ENCODE measurements around the gene PRRT2.

PRRT2 gene

DNA sequence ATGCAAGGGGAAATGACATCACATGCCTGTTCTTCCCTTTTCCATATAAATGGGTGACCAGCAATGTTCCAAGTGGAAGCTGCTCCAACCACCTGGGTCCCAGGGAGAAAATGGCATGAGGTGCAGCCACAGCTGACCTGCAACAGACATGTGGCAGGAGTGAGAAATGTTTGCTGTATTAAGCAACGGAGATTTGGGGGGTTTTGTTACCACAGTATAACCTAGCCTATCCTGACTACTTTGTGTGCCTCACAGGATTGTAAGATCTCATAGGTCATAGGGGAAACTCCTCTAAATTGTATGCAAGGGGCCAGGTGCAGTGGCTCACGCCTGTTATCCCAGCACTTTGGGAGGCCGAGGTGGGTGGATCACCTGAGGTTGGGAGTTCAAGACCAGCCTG, 39.0 kb downstream of the PRRT2 start:
- no peak overlapping the region for H3K27ac ChIP-seq
- no peak for TF ChIP-seq ZFX (IDR thresholded peaks at IDR 0.05; ENCODE audit: borderline replicate concordance)
- TF ChIP-seq CTCF (IDR thresholded peaks at IDR 0.05) = no peak

DNA sequence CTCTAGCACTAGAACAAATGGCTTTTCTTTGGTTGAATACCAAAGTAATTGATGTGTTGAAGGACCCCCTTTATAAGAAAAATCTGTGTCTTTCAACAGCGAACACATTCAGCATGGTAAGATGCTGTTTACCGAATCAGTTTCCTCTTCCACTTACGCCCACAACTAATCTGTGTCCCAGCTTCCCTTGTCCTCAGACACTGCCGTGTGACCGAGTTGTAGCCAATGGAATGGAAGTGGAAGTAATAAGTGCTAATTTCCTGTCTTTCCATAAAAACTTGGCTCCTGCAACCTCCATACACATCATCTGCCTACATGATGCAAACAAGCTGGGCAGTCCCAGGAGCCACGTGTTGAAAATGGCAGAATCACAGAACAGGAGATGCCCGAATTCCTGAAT, 40.7 kb downstream of the PRRT2 start:
- TF ChIP-seq ZFX (IDR thresholded peaks at IDR 0.05; ENCODE audit: borderline replicate concordance) = no peak
- TF ChIP-seq CTCF (IDR thresholded peaks at IDR 0.05) = no peak
- no peak overlapping the region for H3K27ac ChIP-seq

DNA sequence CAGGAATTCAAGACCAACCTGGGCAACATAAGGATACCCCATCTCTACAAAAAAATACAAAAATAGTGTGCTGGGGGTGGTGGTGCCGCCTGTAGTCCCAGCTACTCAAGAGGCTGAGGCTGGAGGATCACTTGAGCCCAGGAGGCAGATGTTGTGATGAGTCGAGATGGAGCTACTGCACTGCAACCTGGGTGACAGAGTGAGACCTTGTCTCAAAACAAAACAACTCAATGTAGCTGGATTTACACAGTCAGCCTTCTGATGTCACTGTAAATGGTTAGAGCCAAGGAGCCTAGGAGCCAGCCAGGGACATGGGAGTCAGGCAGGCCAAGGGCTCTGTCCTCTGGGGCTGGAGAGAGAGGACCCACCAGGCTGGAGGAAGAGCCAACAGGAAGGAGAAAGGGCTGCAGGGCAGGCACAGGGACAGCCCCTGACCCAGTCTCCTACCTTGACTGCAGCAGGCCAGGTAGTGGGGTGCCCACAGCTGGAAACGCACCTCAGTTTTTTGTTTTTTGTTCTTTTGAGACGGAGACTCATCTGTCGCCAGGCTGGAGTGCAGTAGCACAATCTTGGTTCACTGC, 42.6 kb downstream of the PRRT2 start:
- no peak overlapping the region for H3K27ac ChIP-seq
- TF ChIP-seq ZFX (IDR thresholded peaks at IDR 0.05; ENCODE audit: borderline replicate concordance) (no peak), CTCF (IDR thresholded peaks at IDR 0.05) (no peak)

DNA sequence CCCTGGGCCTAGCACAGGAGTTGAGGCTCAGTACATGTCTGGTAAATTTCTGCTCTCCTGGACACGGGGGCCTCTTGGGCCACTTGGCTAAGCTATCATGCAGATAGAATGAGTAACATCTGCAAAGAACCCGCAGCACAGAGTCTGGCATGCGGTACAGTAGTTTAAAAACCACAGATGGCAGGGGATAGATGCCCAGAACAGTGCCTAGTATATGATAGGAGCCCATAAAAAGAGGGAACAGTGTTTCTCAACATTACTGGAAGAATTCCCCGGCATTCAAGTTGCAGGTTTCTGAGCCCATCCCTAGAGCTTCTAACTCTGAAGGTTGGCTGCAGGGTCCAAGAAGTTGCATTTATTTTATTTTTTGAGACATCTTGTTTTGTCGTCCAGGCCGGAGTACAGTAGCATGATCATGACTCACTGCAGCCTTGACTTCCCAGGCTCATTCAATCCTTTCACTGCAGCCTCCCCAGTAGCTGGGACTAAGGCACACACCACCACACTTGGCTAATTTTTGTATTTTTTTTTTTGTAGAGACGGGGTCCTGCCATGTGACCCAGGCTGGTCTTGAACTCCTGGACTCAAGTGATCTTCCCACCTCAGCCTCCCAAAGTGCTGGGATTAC, 45.3 kb downstream of the PRRT2 start:
- no peak for TF ChIP-seq ZFX (IDR thresholded peaks at IDR 0.05; ENCODE audit: borderline replicate concordance)
- no peak for TF ChIP-seq CTCF (IDR thresholded peaks at IDR 0.05)
- H3K27ac ChIP-seq = no peak overlapping the region

- H3K27ac ChIP-seq = no peak overlapping the region
- no peak for TF ChIP-seq CTCF (IDR thresholded peaks at IDR 0.05)
- TF ChIP-seq ZFX (IDR thresholded peaks at IDR 0.05; ENCODE audit: borderline replicate concordance) = no peak
These were observed 46.3 kb downstream of the PRRT2 start for GRCh38 chr16:29858149-29858849.

GRCh38 chr16:29858974-29859373, 47.0 kb downstream of the PRRT2 start:
- H3K27ac ChIP-seq = no peak overlapping the region
- TF ChIP-seq CTCF (IDR thresholded peaks at IDR 0.05) (no peak), ZFX (IDR thresholded peaks at IDR 0.05; ENCODE audit: borderline replicate concordance) (no peak)

DNA sequence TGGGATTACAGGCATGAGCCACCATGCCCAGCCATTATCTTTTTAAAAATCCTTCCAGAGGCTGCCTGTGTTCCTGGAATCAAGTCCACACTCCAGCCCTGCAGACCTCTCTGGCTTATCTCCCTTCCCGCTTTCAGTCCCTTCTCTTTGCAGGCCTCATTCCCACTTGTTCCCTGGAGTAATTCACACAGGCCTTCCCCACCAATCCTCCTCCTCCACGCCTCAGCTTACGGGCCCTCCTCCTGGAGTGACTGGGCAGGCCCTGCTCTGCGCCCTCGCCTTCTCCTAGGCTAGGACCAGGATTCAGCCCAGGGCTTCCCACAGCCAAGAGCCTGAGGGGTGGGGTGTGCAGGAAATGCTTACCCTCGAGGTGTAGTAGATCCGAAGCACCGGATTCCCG, 48.2 kb downstream of the PRRT2 start:
- TF ChIP-seq ZFX (IDR thresholded peaks at IDR 0.05; ENCODE audit: borderline replicate concordance) = no peak
- no peak for TF ChIP-seq CTCF (IDR thresholded peaks at IDR 0.05)
- no peak overlapping the region for H3K27ac ChIP-seq

All from 22Rv1 (cell line).